HUES64 (cell line): Measurements from ENCODE around the gene DENND1B.

ENCODE experiments used
- H3K27ac ChIP-seq: 2 replicates; pipeline ENCODE4 v1.7.0; 2013; ENCODE audit warnings: low read depth, low read length, inconsistent platforms
- H3K27me3 ChIP-seq: 2 replicates; pipeline ENCODE4 v1.6.1; 2013; ENCODE audit warnings: mild to moderate bottlenecking, low read length; ENCODE audit not compliant: insufficient read depth
- H3K36me3 ChIP-seq: 2 replicates; pipeline ENCODE4 v1.6.1; 2013; ENCODE audit warnings: mild to moderate bottlenecking, low read length; ENCODE audit not compliant: insufficient read depth
- H3K4me1 ChIP-seq: 2 replicates; pipeline ENCODE4 v1.6.1; 2013; ENCODE audit warnings: mild to moderate bottlenecking, low read length, moderate library complexity; ENCODE audit not compliant: insufficient read depth
- H3K4me3 ChIP-seq: 2 replicates; pipeline ENCODE4 v1.5.1; 2013; ENCODE audit warnings: mild to moderate bottlenecking, low read length, moderate library complexity
- H3K9ac ChIP-seq: 2 replicates; pipeline ENCODE4 v1.6.1; 2013; ENCODE audit warnings: mild to moderate bottlenecking, low read depth, low read length
- H3K9me3 ChIP-seq: 2 replicates; pipeline ENCODE4 v1.6.1; 2013; ENCODE audit warnings: low read depth, low read length; ENCODE audit not compliant: insufficient read depth
- WGBS: fragments of 150-250, 120-280 bp; methylation state at CpG from one replicate; pipeline ENCODE4 v1.1.7; 2013; ENCODE audit warnings: missing lambda C conversion rate; 5-methylcytosine and 5-hydroxymethylcytosine counted together

The DENND1B gene

DNA sequence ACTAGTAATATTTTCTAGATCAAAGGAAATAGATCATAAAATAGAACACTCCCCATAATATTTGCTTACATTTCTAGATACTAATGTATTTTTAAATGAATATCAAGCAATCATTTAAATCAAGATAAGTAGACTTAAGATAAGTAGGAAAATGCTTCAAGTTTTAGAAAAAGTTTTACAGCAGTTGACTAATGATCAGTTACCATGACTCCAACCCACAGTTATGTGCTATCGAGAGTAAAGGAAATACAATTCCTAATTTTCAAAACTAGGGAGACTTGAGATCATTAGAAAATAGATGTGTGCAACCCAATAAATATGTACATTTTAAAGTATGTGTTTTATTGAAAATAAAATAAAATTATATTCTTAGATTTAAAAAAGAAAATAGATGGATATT, 95.0 kb downstream of the DENND1B start:
- H3K27ac ChIP-seq: no peak overlapping the region
- 100% methylated on average over 1 of the region's 1 CpG for WGBS
- H3K36me3 ChIP-seq: no peaks in the 10 kb centered on the region

DNA sequence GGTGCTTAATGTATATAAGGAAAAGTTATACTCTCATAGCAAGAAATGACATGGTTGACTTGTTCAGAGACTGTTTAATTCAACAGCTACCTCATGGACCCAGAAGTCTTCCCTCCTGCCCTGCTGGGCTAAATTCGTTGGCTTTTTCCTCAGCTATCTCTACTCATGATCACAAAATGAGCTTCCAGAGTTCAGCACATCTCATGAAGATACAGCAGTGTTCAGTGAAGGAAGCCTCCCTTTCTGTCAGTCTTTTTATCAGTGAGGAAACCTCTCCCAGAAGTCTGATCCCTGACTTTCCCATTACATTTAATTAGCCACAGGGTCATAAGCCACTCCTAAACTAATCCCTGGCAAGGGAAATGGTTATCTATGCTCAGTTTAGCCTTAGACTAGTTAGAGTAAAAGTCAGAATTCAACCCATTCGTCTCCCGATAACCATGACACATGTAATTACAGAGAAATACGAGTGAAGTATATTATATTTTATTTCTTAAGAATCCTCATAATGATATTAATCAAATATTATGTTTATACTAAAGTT, 97.5 kb downstream of the DENND1B start:
- Histone ChIP-seq H3K9me3 (no peaks in the 10 kb centered on the region), H3K27ac (no peak overlapping the region), H3K36me3 (no peaks in the 10 kb centered on the region), H3K27me3 (no peaks in the 10 kb centered on the region), H3K4me3 (no peak overlapping the region), H3K4me1 (peaks cover 27% of the 10 kb centered on the region), H3K9ac (no peak overlapping the region)
- WGBS: 80% methylated on average over 1 of the region's 4 CpGs

More for the DNA sequence above, 95.0 kb downstream of the DENND1B start:
- no peaks in the 10 kb centered on the region for H3K9me3 ChIP-seq
- no peak overlapping the region for H3K9ac ChIP-seq
- no peak overlapping the region for H3K4me3 ChIP-seq
- H3K27me3 ChIP-seq: no peaks in the 10 kb centered on the region
- H3K4me1 ChIP-seq: peaks cover 21% of the 10 kb centered on the region; the same call in 1 of the 2 replicates

DNA sequence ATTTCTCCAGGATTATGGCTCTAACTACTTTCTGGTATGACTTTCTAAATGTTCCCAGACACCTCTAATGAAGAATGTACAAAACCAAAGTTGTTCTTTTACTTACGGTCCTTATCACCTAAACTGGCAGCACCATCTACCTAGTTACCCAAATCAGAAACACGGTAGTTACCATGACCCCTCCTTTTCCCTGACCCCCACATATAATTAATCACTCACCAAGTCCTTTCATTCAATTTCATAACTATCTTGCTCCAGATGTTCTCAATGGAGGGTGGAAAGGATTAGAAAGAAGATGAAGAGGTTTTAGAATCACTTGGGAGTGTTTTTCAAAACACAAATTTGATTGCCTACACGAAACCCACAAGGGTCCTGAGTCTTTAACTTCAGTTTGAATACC, 98.0 kb downstream of the DENND1B start:
- Histone ChIP-seq H3K27ac (no peak overlapping the region), H3K4me1 (peaks cover 26% of the 10 kb centered on the region), H3K9me3 (no peaks in the 10 kb centered on the region), H3K27me3 (no peaks in the 10 kb centered on the region), H3K36me3 (no peaks in the 10 kb centered on the region), H3K9ac (no peak overlapping the region), H3K4me3 (no peak overlapping the region)
- WGBS: 88% methylated on average over 2 of the region's 3 CpGs

DNA sequence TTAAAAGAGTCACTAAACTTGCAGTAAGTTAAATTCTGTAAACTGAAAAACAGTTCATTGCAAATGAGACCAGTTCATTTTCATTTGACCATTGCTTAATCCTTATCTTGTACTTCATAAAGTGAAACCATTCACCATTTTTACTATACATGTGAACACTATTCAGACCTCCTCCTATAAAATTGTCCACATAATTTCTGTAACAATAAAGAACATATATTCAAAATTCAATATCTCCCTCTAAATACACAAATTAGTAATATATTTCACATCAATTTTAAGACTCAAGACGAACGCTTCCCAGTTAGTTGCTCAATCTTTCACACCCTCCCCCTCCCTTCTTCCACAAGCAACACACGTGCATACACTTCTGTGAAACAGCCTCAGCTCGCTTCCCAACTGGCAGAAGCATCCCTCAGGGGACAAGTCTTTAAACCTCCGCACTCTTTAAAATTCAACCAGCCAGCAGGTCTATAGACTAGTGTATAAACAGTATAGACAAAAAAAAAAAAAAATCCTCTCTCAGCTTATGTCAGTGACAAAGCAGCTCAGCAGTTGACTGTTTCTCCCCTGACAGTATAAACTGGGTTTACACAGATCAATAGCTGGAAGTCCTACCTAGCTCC, 99.6 kb downstream of the DENND1B start:
- no peak overlapping the region for H3K4me3 ChIP-seq

DNA sequence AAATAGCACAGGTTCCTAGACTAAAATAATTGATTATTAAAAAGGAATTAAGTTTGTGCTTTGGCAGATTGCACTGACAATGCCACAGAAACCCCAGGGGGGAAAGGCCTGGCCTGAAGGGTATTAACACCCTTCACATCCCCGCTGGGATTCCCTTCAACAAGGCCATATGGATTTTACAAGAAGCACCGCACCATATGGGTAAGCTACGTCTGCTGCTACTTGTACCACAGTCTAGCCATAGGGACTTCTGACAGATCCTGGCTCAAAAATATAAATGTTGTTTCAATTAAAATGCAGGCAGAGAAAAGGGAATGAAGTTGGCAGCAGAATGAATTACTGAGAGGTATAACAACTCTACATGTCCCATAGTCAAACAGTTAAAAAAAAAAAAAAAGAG, 101.0 kb downstream of the DENND1B start:
- 21% methylated on average over 3 of the region's 3 CpGs for WGBS

More for the DNA sequence above, 99.6 kb downstream of the DENND1B start:
- Histone ChIP-seq H3K9ac (no peak overlapping the region), H3K4me1 (peaks cover 26% of the 10 kb centered on the region), H3K27ac (no peak overlapping the region), H3K36me3 (no peaks in the 10 kb centered on the region), H3K9me3 (no peaks in the 10 kb centered on the region), H3K27me3 (no peaks in the 10 kb centered on the region)
- WGBS: 48% methylated on average over 4 of the region's 5 CpGs

DNA sequence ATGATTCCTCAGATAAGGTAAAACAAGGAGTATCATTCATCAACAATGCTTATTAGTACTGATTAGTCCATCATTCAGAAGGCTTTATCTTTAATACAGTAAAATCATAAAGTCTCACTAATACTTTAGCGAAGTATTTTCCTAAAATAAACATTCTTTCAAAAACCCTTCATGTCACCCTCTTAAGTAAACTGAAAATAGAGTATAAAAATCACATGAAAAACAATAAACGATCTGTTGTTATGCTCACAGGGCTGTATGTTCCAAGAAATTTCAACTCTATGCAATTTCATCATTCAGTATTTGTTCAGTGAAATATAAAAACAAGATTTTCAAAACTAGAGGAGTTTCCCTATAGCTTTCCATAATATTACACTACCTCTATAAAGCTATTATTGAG, 102.0 kb downstream of the DENND1B start:
- Histone ChIP-seq H3K27ac (no peak overlapping the region), H3K27me3 (no peaks in the 10 kb centered on the region), H3K9ac (no peak overlapping the region), H3K9me3 (no peaks in the 10 kb centered on the region), H3K36me3 (no peaks in the 10 kb centered on the region), H3K4me1 (peaks cover 26% of the 10 kb centered on the region), H3K4me3 (no peak overlapping the region)
- 100% methylated on average over 1 of the region's 2 CpGs for WGBS

More for the DNA sequence above, 101.0 kb downstream of the DENND1B start:
- Histone ChIP-seq H3K4me1 (peaks cover 26% of the 10 kb centered on the region), H3K27ac (no peak overlapping the region), H3K9ac (no peak overlapping the region), H3K36me3 (no peaks in the 10 kb centered on the region), H3K9me3 (no peaks in the 10 kb centered on the region), H3K27me3 (no peaks in the 10 kb centered on the region), H3K4me3 (no peak overlapping the region)

DNA sequence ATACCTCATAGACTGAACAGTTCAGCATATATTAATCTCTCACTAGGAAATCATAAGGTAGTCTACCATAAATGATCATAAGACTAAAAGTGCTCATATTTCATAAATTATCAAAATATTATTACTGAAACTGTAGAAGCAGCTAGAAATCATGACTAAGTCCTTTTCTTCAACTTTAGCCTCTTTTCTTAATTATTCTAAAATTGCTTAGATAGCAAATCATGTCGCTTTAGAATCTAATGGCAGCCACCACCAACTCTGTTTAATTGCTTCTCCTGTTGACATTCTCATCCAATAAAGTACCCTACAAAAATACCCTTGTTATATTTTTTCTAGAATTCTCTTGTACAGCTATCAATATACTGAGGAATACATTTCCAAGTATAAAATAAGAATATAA, 102.9 kb downstream of the DENND1B start:
- Histone ChIP-seq H3K27me3 (no peaks in the 10 kb centered on the region), H3K36me3 (no peaks in the 10 kb centered on the region), H3K4me1 (peaks cover 26% of the 10 kb centered on the region), H3K27ac (no peak overlapping the region), H3K9ac (no peak overlapping the region), H3K9me3 (no peaks in the 10 kb centered on the region), H3K4me3 (no peak overlapping the region)
- 94% methylated on average over 1 of the region's 1 CpG for WGBS

DNA sequence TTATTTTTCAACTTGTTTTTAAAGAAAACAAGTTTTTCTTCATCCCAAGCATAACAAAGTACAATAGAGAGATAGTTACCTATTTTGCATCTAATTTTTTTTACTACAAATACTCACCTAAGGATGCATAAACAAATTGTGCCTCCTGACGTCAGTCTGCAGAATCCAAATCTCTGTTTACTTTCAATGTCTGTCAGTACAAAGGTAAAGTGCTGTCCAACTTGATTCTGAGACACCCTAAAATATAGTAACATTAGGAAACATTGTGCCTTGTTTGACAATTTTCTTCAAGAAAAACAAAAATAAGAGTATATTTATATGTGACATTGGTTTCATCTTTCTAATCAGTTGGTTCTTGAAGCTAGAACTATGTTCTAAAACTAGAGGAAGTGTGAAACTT, 103.4 kb downstream of the DENND1B start:
- Histone ChIP-seq H3K27me3 (no peaks in the 10 kb centered on the region), H3K27ac (no peak overlapping the region), H3K9me3 (no peaks in the 10 kb centered on the region), H3K4me1 (peaks cover 26% of the 10 kb centered on the region), H3K4me3 (no peak overlapping the region), H3K36me3 (no peaks in the 10 kb centered on the region), H3K9ac (no peak overlapping the region)
- WGBS: 81% methylated on average over 1 of the region's 1 CpG

DNA sequence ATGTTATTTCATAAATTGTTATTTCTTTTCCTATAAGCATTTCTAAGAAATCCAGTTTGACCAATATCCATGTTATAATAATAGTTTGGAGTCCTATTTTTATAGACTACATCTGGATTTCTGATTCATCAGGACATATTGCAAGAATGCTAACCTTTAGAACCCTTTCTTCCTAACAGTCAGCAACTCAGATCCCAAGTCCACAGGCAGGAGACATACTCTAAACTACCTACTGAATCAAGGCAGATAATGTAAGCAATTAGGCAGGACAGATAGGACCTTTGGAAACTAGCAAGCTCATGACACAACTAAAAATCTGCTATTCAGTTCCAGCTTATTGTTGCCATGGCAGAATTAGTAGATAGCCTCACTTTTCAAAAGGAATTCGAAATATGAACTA, 104.1 kb downstream of the DENND1B start:
- Histone ChIP-seq H3K9ac (no peak overlapping the region), H3K4me3 (no peak overlapping the region), H3K27ac (no peak overlapping the region), H3K36me3 (no peaks in the 10 kb centered on the region), H3K27me3 (no peaks in the 10 kb centered on the region), H3K9me3 (no peaks in the 10 kb centered on the region), H3K4me1 (peaks cover 26% of the 10 kb centered on the region)
- WGBS: 84% methylated on average over 1 of the region's 1 CpG

DNA sequence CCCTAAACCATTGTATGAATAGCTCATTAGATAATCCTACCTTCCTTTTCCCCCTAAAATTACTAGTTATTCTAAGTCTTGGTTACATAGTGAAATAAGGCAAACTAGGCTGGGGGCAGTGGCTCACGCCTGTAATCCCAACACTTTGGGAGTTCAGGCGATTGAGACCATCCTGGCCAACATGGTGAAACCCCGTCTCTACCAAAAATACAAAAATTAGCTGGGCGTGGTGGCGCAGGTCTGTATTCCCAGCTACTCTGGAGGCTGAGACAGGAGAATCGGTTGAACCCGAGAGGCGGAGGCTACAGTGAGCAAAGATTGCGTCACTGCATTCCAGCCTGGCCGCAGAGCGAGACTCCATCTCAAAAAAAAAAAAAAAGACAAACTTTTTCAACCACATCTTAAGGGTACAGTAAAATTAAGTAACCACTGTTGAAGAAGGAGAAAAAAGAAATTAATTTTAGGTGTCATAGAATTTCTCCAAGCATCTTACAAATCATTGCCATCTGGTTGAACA, 108.5 kb downstream of the DENND1B start:
- H3K36me3 ChIP-seq: no peaks in the 10 kb centered on the region
- H3K4me1 ChIP-seq: peaks cover 7% of the 10 kb centered on the region; the same call in 1 of the 2 replicates
- no peaks in the 10 kb centered on the region for H3K27me3 ChIP-seq
- no peak overlapping the region for H3K27ac ChIP-seq
- no peak overlapping the region for H3K9ac ChIP-seq
- no peak overlapping the region for H3K4me3 ChIP-seq
- 95% methylated on average over 9 of the region's 11 CpGs for WGBS
- H3K9me3 ChIP-seq: no peaks in the 10 kb centered on the region

DNA sequence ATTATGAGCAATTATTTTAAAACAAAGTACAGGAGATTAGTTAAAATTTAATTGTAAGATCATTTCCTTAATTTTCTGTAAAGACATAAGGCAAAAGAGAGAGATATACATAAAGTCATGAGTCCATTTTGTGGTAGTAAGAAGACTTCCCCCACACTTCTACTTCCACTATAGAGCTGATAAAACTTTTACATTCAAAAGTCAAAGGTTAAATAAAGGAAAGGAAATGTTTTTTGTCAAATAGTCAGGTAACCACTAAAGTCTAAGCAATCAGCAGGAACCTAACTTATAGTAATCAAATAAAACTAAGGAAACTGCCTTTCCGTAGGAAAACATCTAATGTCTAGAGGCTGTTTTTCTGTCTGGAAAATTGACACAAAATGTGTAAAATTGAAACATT, 110.9 kb downstream of the DENND1B start:
- no peaks in the 10 kb centered on the region for H3K27me3 ChIP-seq
- no peak overlapping the region for H3K27ac ChIP-seq
- H3K9me3 ChIP-seq: no peaks in the 10 kb centered on the region
- H3K36me3 ChIP-seq: no peaks in the 10 kb centered on the region
- 96% methylated on average over 1 of the region's 1 CpG for WGBS
- H3K4me1 ChIP-seq: peaks cover 7% of the 10 kb centered on the region; the same call in 1 of the 2 replicates
- no peak overlapping the region for H3K4me3 ChIP-seq
- no peak overlapping the region for H3K9ac ChIP-seq
